Panc1 (cell line): ENCODE measurements around the gene GRIFIN.
A peak's percentile ranks its signal among the peaks of the same experiment; 100 is the strongest.

ENCODE experiments used
- TCF7L2 ChIP-seq: IDR thresholded peaks from 2 replicates; pipeline ENCODE4 v1.6.1; 2011; ENCODE audit warnings: mild to moderate bottlenecking, low read depth, low read length, inconsistent platforms
- TF ChIP-seq, protein P1 (sequence below): fragments of 450-650 bp; IDR thresholded peaks from 2 replicates; pipeline ENCODE4 v1.5.1; 2017; ENCODE audit warnings: mild to moderate bottlenecking

- TF ChIP-seq, protein P1, sequence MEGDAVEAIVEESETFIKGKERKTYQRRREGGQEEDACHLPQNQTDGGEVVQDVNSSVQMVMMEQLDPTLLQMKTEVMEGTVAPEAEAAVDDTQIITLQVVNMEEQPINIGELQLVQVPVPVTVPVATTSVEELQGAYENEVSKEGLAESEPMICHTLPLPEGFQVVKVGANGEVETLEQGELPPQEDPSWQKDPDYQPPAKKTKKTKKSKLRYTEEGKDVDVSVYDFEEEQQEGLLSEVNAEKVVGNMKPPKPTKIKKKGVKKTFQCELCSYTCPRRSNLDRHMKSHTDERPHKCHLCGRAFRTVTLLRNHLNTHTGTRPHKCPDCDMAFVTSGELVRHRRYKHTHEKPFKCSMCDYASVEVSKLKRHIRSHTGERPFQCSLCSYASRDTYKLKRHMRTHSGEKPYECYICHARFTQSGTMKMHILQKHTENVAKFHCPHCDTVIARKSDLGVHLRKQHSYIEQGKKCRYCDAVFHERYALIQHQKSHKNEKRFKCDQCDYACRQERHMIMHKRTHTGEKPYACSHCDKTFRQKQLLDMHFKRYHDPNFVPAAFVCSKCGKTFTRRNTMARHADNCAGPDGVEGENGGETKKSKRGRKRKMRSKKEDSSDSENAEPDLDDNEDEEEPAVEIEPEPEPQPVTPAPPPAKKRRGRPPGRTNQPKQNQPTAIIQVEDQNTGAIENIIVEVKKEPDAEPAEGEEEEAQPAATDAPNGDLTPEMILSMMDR: no peak
- 0 out of 2 replicates have a peak, but pooled peaks have one; percentile 35 for TF ChIP-seq TCF7L2
These were observed 46.7 kb upstream of the GRIFIN start for GRCh38 chr7:2522780-2523433.
